ENCODE results near the gene BORCS6.

BORCS6 gene

DNA sequence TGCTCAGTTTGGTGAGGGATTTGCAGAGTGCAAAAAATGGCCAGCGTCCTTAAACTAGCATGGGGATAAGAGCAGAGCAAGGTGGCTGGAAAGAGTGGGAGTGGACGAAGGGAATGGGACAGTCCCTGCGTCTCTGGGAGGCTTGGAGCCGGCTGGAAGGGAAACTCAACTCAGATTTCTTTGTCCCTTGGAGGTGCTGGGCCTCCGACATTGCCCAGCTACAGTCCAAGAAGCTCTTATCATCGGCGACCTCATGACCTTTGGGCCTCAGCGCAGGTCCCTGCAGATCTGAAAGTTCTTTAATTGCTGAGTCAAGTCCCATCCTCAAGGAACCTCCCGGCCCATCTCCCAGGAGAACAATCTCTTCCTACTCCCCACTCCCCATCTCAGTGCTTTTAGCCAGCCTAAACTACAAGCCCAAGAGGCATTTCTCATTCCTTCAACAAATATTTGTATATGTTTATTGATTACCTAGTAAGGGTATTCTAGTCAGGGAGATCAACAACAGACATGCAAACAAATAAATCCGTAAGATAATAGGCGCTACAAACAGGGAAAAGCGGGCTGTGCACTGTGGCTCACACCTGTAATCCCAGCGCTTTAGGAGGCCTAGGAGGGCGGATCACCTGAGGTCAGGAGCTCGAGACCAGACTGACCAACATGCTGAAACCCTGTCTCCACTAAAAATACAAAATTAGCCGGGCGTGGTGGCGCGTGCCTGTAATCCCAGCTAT, 12.8 kb downstream of the BORCS6 start:
- no peak overlapping the region for H3K18ac ChIP-seq (ENCODE audit: low read length)
- no peak overlapping the region for H2BK120ac ChIP-seq (ENCODE audit: low read depth, low read length)
- H3K9ac ChIP-seq (ENCODE audit: low read depth, low read length, poor library complexity), result peak overlapping the region; percentile 93
- peak overlapping the region; percentile 88 for H2AFZ ChIP-seq (ENCODE audit: low read length)
- no peak overlapping the region for H3K14ac ChIP-seq (ENCODE audit: low read length)
- no peak overlapping the region for H2BK15ac ChIP-seq (ENCODE audit: low read length)
- H3K23ac ChIP-seq (ENCODE audit: low read depth, low read length, poor library complexity), result no peak overlapping the region
- no peak overlapping the region for H3K4ac ChIP-seq (ENCODE audit: low read length)
- WGBS, 2 donors (ENCODE audit: extremely low coverage in 2 of 2, insufficient read length in 2 of 2, insufficient replicate concordance in 1 of 2), result no CpG with 5 or more reads among the region's 19 CpGs
- H2BK12ac ChIP-seq (ENCODE audit: low read length), result no peak overlapping the region
- no peak overlapping the region for H4K91ac ChIP-seq (ENCODE audit: low read depth, low read length, poor library complexity)
- DNase-seq (ENCODE audit: low spot score), result no peak
- no peak overlapping the region for H4K8ac ChIP-seq (ENCODE audit: low read depth, low read length)
- H3K9me3 ChIP-seq (replicated peaks in 1 of 2; ENCODE audit: control insufficient read depth in 2 of 2, insufficient read depth in 1 of 2, low read depth in 1 of 2, low read length in 2 of 2), result no peaks in the 10 kb centered on the region
- H2BK5ac ChIP-seq (ENCODE audit: low read length), result no peak overlapping the region
- H3K4me2 ChIP-seq (ENCODE audit: insufficient read depth, low read length, poor library complexity, severe bottlenecking), result peak overlapping the region; percentile 91
- no peaks in the 10 kb centered on the region for H3K36me3 ChIP-seq (replicated peaks in 1 of 2; ENCODE audit: control insufficient read depth in 2 of 2, insufficient read depth in 2 of 2, low read length in 2 of 2)
- H3K27ac ChIP-seq (replicated peaks; ENCODE audit: low read length), result peak overlapping the region; percentile 14
- H3K79me1 ChIP-seq (ENCODE audit: low read depth, low read length), result peaks cover 2% of the 10 kb centered on the region
- H3K27me3 ChIP-seq (ENCODE audit: control insufficient read depth in 3 of 3, insufficient read depth in 3 of 3, low read depth in 1 of 3, low read length in 3 of 3), result no peaks in the 10 kb centered on the region
- no peak overlapping the region for H2AK5ac ChIP-seq (ENCODE audit: low read depth, low read length)
- peaks cover 18 to 20% of the 10 kb centered on the region in 2 donors for H3K4me1 ChIP-seq (ENCODE audit: control insufficient read depth in 2 of 2, insufficient read depth in 1 of 2, low read depth in 1 of 2, low read length in 2 of 2)
- peak overlapping the region in 1 of 2 donors; percentile 90 for H3K4me3 ChIP-seq (ENCODE audit: low read length in 2 of 2)

DNA sequence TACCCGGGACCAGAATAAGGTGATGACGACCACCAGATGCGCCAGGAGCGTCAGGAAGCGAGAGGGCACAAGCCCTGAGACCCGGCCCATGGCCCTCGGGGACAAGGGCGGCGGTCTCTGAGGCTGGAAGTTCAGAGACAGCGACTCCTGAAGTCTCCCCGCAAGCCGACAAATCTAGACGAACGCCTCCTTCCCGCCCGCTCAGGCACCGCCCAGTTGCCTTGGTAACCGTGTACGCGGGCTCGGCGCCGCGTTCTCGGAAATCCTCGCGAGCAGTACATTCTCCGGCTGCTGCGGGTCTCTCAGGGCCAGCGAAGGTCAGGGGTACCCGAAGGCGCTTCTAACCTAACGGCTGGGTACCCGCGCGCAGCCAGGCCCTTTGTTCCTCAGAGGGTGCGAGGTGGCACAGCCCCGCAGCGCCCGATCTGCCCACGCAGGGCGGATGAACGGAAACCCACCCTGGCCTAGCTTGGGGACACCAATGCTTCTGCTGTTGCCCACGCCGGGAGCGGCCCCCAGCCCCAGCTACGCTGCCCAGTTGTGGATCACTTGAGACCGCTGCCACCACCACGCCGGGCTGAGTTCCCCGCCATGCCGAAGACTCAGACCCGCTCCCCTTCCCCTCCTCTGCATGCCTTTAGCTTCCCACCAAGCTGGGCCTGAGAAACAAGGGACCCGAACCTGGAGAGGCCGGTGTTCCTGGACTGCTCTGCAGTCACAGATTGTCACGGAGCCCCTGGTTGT, 13.6 kb downstream of the BORCS6 start, which contains the start of gene TMEM107:
Gene TMEM107 (minus strand): TSS at position 184 of the 744 bp plus-strand sequence. CDS start 94 bp downstream, at position 90.
- Histone ChIP-seq H2AFZ (ENCODE audit: low read length) (peak within 1 kb of the TSS; percentile 88), H3K9ac (ENCODE audit: low read depth, low read length, poor library complexity) (peak within 1 kb of the TSS; percentile 93), H2BK12ac (ENCODE audit: low read length) (peak within 1 kb of the TSS; percentile 75), H3K9me3 (replicated peaks in 1 of 2; ENCODE audit: control insufficient read depth in 2 of 2, insufficient read depth in 1 of 2, low read depth in 1 of 2, low read length in 2 of 2) (no peaks in the 10 kb centered on the region), H3K23ac (ENCODE audit: low read depth, low read length, poor library complexity) (peak within 1 kb of the TSS; percentile 98), H3K36me3 (replicated peaks in 1 of 2; ENCODE audit: control insufficient read depth in 2 of 2, insufficient read depth in 2 of 2, low read length in 2 of 2) (no peaks in the 10 kb centered on the region), H3K18ac (ENCODE audit: low read length) (peak within 1 kb of the TSS; percentile 97), H3K4me2 (ENCODE audit: insufficient read depth, low read length, poor library complexity, severe bottlenecking) (peak within 1 kb of the TSS; percentile 91), H3K27me3 (ENCODE audit: control insufficient read depth in 3 of 3, insufficient read depth in 3 of 3, low read depth in 1 of 3, low read length in 3 of 3) (no peaks in the 10 kb centered on the region), H3K4me3 (ENCODE audit: low read length in 2 of 2) (peak within 1 kb of the TSS; percentile 89 to 90), H4K91ac (ENCODE audit: low read depth, low read length, poor library complexity) (peak within 1 kb of the TSS; percentile 49), H3K4me1 (ENCODE audit: control insufficient read depth in 2 of 2, insufficient read depth in 1 of 2, low read depth in 1 of 2, low read length in 2 of 2) (peaks cover 18 to 20% of the 10 kb centered on the region in 2 donors), H3K4ac (ENCODE audit: low read length) (no peak within 1 kb of the TSS), H3K79me1 (ENCODE audit: low read depth, low read length) (peaks cover 2% of the 10 kb centered on the region), H2BK15ac (ENCODE audit: low read length) (peak within 1 kb of the TSS; percentile 96), H3K14ac (ENCODE audit: low read length) (peak within 1 kb of the TSS; percentile 77), H3K27ac (replicated peaks; ENCODE audit: low read length) (peak within 1 kb of the TSS; percentile 71), H2AK5ac (ENCODE audit: low read depth, low read length) (peak within 1 kb of the TSS; percentile 3), H4K8ac (ENCODE audit: low read depth, low read length) (peak within 1 kb of the TSS; percentile 95), H2BK5ac (ENCODE audit: low read length) (peak within 1 kb of the TSS; percentile 82), H2BK120ac (ENCODE audit: low read depth, low read length) (no peak within 1 kb of the TSS)
- DNase-seq (ENCODE audit: low spot score), result peak; percentile 84
- WGBS, 2 donors (ENCODE audit: extremely low coverage in 2 of 2, insufficient read length in 2 of 2, insufficient replicate concordance in 1 of 2), result no CpG with 5 or more reads among the region's 56 CpGs

DNA sequence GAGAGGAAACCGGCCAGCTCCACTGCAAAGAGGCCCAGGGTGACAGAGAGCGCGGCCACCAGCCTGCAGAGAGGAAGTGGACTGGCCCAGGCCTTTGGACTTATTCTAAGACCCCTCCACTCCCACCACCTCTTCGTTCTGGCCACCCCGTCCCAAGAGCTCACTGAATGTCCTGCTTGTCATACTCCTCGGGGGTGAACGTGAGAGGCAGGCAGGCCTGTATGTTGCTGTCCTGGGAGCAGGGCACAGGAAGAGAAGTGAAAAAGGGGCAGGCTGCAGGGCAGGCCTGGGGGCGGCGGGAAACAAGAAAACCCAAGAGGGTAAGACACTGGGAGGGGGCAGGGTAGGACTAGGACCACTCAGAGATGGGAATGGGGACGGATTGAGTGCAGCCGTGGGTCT, 14.2 kb downstream of the BORCS6 start:
- Histone ChIP-seq H4K91ac (ENCODE audit: low read depth, low read length, poor library complexity) (no peak overlapping the region), H2BK5ac (ENCODE audit: low read length) (peak overlapping the region; percentile 82), H4K8ac (ENCODE audit: low read depth, low read length) (no peak overlapping the region), H2AK5ac (ENCODE audit: low read depth, low read length) (peak overlapping the region; percentile 3), H2BK12ac (ENCODE audit: low read length) (peak overlapping the region; percentile 41), H3K27me3 (ENCODE audit: control insufficient read depth in 3 of 3, insufficient read depth in 3 of 3, low read depth in 1 of 3, low read length in 3 of 3) (no peaks in the 10 kb centered on the region), H3K36me3 (replicated peaks in 1 of 2; ENCODE audit: control insufficient read depth in 2 of 2, insufficient read depth in 2 of 2, low read length in 2 of 2) (no peaks in the 10 kb centered on the region), H3K4ac (ENCODE audit: low read length) (no peak overlapping the region), H3K9me3 (replicated peaks in 1 of 2; ENCODE audit: control insufficient read depth in 2 of 2, insufficient read depth in 1 of 2, low read depth in 1 of 2, low read length in 2 of 2) (no peaks in the 10 kb centered on the region), H3K27ac (replicated peaks; ENCODE audit: low read length) (peak overlapping the region; percentile 71), H3K79me1 (ENCODE audit: low read depth, low read length) (peaks cover 2% of the 10 kb centered on the region), H2AFZ (ENCODE audit: low read length) (peak overlapping the region; percentile 88), H3K4me1 (ENCODE audit: control insufficient read depth in 2 of 2, insufficient read depth in 1 of 2, low read depth in 1 of 2, low read length in 2 of 2) (peaks cover 18 to 20% of the 10 kb centered on the region in 2 donors), H2BK15ac (ENCODE audit: low read length) (peak overlapping the region; percentile 96), H3K18ac (ENCODE audit: low read length) (peak overlapping the region; percentile 3), H3K4me3 (ENCODE audit: low read length in 2 of 2) (peak overlapping the region; percentile 89 to 90), H3K14ac (ENCODE audit: low read length) (peak overlapping the region; percentile 63), H3K23ac (ENCODE audit: low read depth, low read length, poor library complexity) (peak overlapping the region; percentile 98), H3K4me2 (ENCODE audit: insufficient read depth, low read length, poor library complexity, severe bottlenecking) (peak overlapping the region; percentile 91), H3K9ac (ENCODE audit: low read depth, low read length, poor library complexity) (peak overlapping the region; percentile 92), H2BK120ac (ENCODE audit: low read depth, low read length) (no peak overlapping the region)
- peak; percentile 24 for DNase-seq (ENCODE audit: low spot score)
- WGBS, 2 donors (ENCODE audit: extremely low coverage in 2 of 2, insufficient read length in 2 of 2, insufficient replicate concordance in 1 of 2), result no CpG with 5 or more reads among the region's 11 CpGs

DNA sequence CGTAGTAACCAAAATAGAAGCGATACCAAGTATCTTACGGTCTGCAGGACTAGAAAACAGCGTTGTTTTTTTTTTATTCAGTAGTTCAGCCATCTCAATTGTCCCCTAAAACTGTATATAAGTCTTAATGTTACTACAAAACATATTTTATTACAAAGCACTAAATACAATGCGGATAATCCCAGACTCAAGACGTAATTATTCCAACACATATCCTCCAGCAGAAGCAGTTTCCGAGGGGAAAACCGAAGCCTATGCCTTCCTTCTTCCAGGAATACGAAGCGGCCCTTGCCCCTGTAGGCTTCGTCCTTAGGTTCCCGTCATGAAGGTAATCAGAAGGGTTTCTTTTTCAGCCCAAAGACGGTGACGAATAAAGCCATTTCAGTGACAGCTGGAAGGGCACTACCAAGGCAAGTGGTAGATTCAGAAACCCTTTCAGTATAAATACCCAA, 16.1 kb downstream of the BORCS6 start:
- no peak overlapping the region for H3K4ac ChIP-seq (ENCODE audit: low read length)
- peak overlapping the region; percentile 22 for H3K4me2 ChIP-seq (ENCODE audit: insufficient read depth, low read length, poor library complexity, severe bottlenecking)
- peaks cover 18 to 20% of the 10 kb centered on the region in 2 donors for H3K4me1 ChIP-seq (ENCODE audit: control insufficient read depth in 2 of 2, insufficient read depth in 1 of 2, low read depth in 1 of 2, low read length in 2 of 2)
- no CpG with 5 or more reads among the region's 14 CpGs for WGBS, 2 donors (ENCODE audit: extremely low coverage in 2 of 2, insufficient read length in 2 of 2, insufficient replicate concordance in 1 of 2)
- H2BK5ac ChIP-seq (ENCODE audit: low read length), result no peak overlapping the region
- no peak overlapping the region for H3K14ac ChIP-seq (ENCODE audit: low read length)
- no peak overlapping the region for H4K91ac ChIP-seq (ENCODE audit: low read depth, low read length, poor library complexity)
- H2BK12ac ChIP-seq (ENCODE audit: low read length), result no peak overlapping the region
- H3K9ac ChIP-seq (ENCODE audit: low read depth, low read length, poor library complexity), result no peak overlapping the region
- H3K27me3 ChIP-seq (ENCODE audit: control insufficient read depth in 3 of 3, insufficient read depth in 3 of 3, low read depth in 1 of 3, low read length in 3 of 3), result no peaks in the 10 kb centered on the region
- H2AFZ ChIP-seq (ENCODE audit: low read length), result peak overlapping the region; percentile 43
- no peak for DNase-seq (ENCODE audit: low spot score)
- H2AK5ac ChIP-seq (ENCODE audit: low read depth, low read length), result no peak overlapping the region
- no peaks in the 10 kb centered on the region for H3K9me3 ChIP-seq (replicated peaks in 1 of 2; ENCODE audit: control insufficient read depth in 2 of 2, insufficient read depth in 1 of 2, low read depth in 1 of 2, low read length in 2 of 2)
- no peak overlapping the region for H3K23ac ChIP-seq (ENCODE audit: low read depth, low read length, poor library complexity)
- no peaks in the 10 kb centered on the region for H3K36me3 ChIP-seq (replicated peaks in 1 of 2; ENCODE audit: control insufficient read depth in 2 of 2, insufficient read depth in 2 of 2, low read length in 2 of 2)
- H3K79me1 ChIP-seq (ENCODE audit: low read depth, low read length), result peaks cover 2% of the 10 kb centered on the region
- H3K18ac ChIP-seq (ENCODE audit: low read length), result no peak overlapping the region
- no peak overlapping the region for H2BK120ac ChIP-seq (ENCODE audit: low read depth, low read length)
- H3K4me3 ChIP-seq (ENCODE audit: low read length in 2 of 2), result peak overlapping the region; percentile 39 to 50
- no peak overlapping the region for H2BK15ac ChIP-seq (ENCODE audit: low read length)
- peak overlapping the region; percentile 67 for H3K27ac ChIP-seq (replicated peaks; ENCODE audit: low read length)
- H4K8ac ChIP-seq (ENCODE audit: low read depth, low read length), result no peak overlapping the region
